KOPT-K1 (cell line): ENCODE data around the gene KDM2A.
A peak's percentile ranks its signal among the peaks of the same experiment; 100 is the strongest.

Experiments used
- H3K27ac ChIP-seq: fragments of 200-600 bp; sonication (generic); 2 replicates; pipeline ENCODE4 v1.5.1; 2016; ENCODE audit warnings: antibody characterized with exemption, mild to moderate bottlenecking, low read depth, low read length; ENCODE audit not compliant: poor library complexity, severe bottlenecking
- H3K36me3 ChIP-seq: fragments of 200-600 bp; sonication (generic); 2 replicates; pipeline ENCODE4 v1.5.1; 2017; ENCODE audit warnings: antibody characterized with exemption, mild to moderate bottlenecking, low read length, moderate library complexity; ENCODE audit not compliant: insufficient read depth
- H3K9me3 ChIP-seq: fragments of 200-600 bp; sonication (generic); 2 replicates; pipeline ENCODE4 v1.5.1; 2017; ENCODE audit warnings: antibody characterized with exemption, low read length, mild to moderate bottlenecking; ENCODE audit not compliant: insufficient read depth, poor library complexity, severe bottlenecking

KDM2A gene

DNA sequence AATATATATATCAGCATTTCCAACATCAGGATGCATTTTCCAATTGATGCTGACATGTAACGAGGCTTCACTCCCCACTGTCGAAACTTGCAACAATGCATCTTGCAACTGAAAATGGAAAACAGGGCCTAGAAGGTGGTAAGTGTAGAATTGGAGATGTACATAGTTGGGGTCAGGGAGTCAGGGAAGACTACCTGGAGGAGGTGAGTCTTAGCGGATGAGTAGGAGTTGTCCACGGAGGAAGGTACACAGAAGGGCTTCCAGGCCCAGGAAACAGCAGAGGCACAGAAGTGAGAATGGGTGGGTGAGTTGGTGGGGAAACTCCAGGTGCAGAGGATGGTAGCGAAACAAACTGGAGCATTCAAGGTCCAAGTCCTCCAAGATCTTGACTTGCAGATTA lies 145.2 kb downstream of the KDM2A start:
- Histone ChIP-seq H3K27ac (peak overlapping the region; percentile 75), H3K36me3 (peaks cover 22% of the 10 kb centered on the region), H3K9me3 (no peaks in the 10 kb centered on the region)

DNA sequence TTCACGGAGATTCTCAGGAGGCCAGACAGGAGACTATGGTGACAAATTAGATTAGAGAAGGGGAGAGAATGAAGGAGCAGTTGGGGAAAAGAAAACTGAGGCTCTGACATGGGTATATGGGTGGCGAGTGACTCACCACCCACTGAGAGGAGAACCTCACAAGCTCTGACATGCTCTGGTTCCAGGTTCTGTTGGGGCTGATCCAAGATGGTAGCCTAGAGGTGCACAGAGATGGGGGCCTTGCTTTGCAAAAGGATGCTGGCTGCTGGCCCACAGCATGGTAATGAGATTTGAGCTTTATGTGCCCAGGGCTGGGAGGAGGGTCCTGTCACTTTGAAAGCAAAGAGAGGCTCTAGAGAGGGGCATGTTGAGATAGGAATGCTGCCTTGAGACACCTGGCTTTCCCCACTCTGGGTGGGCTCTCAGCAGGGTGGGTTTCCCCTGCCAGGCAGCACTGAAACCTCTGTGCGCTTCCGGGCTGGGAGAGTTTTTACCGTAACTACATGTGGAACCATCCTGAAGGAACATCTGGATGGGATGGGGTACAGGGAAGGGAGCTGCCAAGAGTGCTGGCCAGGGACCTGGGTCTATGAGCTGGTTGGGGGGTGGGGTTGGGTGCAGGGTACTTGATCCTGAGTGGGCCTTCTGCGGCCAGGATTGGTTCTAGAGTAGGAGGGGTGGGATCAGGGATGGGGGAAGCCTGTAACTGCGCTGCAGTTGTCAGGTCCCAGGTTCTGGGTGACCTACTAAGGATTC lies 146.0 kb downstream of the KDM2A start:
- Histone ChIP-seq H3K27ac (no peak overlapping the region), H3K9me3 (no peaks in the 10 kb centered on the region), H3K36me3 (peaks cover 30% of the 10 kb centered on the region)

DNA sequence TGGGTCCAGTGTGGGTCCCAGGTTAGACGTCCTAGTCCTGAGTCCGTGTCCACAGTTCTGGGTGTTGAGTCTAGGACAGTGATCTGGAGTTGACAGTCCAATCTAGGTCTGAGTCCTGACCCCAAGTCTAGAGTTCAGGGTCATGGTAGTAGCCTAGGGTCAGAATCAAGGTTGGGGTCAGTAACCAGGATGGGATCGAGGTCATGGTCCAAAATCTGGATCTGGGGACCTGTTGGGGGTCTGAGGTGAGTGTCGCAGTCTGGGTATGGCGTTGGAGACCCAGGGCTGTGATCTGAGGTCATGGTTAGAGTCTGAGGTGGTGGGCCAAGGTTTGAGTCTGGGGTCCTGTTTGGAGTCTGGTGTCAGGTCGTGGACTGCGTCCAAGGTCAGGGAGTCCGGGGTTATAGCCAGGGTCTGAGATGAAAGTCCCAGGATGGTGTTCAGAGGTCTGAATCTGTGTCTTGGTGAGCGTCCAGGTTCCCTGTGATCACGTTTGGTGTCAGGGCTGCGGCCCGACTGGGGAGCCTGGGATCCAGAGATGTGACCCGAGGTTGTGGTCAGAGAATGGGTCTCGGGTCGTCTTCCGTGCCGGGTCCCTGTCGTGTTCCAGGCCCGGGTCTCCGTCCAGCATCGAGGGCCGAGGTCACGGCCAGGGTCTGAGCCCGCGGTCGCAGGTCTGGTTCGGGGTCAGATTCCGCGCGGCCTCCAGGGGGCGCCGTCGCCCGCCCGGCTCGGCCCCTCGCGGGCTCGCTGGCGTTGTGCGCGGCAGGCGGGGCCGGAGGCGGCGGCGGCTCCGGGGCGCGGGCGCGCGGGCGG lies 146.8 kb downstream of the KDM2A start:
- peak overlapping the region; percentile 49 for H3K27ac ChIP-seq
- no peaks in the 10 kb centered on the region for H3K9me3 ChIP-seq
- H3K36me3 ChIP-seq = peaks cover 31% of the 10 kb centered on the region

DNA sequence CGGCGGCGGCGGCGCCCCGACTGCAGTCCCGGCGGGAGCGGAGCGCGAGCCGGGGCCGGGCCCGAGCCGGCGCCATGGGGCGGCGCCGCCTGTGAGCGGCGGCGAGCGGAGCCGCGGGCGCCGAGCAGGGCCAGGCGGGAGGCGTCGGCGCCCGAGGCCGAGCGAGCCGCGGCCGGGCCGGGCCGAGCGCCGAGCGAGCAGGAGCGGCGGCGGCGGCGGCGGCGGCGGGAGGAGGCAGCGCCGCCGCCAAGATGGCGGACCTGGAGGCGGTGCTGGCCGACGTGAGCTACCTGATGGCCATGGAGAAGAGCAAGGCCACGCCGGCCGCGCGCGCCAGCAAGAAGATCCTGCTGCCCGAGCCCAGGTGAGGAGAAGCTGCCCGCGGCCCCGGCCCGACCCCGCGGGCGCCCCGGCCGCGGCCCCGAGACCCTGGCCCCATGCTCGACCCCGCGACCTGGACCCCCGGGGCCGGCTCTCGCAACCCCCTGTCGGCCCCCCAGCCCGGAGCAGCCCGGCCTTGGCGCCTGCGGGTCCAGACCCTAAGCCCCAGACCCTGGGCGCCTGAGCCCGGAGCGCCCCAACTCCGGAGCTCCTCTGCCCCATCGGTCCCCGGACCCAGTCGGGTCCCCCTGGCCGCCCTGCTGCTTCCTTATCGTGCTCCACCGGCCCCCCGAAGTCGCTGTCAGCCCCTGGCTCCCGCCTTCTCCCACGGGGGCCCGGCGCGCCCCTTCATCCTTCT lies 147.6 kb downstream of the KDM2A start, which contains the start of gene GRK2:
Gene GRK2, plus strand, starts transcription at position 25 of the 739 bp plus-strand sequence. Its CDS starts 227 bp downstream, at position 252.
- H3K36me3 ChIP-seq = peaks cover 31% of the 10 kb centered on the region
- no peaks in the 10 kb centered on the region for H3K9me3 ChIP-seq
- H3K27ac ChIP-seq = peak within 1 kb of the TSS; percentile 100

DNA sequence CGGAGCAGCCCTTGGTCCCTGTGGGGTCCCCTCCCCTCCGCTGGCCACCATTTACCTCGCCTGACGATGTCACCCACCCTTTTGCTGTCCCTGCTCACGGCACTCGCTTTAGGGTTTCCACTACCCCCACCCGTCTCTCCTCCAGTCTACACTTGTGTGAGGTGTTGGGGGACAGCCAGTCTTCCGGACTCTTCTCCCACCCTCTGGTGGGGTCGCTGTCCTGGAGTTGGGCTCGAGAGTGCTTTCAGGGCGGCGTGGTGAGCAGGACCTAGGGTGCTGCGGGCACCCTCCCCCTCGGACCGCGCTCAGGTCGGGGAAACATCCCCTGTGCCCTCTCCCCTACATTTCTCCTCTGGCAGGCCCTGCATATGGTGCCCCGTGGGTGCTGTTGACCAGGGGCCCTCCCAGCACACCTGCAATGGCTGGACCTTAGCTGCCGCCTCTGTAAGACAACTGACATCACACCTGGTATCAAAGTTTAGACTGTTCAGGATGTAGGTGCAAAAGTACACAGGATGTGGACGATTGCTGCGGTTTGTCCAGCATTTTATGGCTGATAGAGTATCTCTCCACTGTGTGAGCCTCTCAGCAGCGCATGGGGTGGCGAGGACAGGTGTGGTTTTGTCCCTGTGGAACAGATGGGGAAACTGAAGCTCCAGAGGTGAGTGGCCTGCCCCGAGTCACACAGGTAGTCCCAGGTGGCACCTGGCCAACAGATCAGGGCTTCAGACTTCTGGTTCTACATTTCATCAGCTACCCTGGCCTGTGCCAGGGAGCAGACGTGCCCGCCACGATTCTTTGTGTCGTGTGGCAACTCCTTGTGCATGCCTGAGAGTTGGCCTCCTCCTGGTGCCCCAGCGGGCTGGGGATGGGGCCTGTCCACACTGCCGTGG lies 148.4 kb downstream of the KDM2A start:
- H3K9me3 ChIP-seq = no peaks in the 10 kb centered on the region
- H3K36me3 ChIP-seq = peaks cover 39% of the 10 kb centered on the region
- peak overlapping the region; percentile 100 for H3K27ac ChIP-seq

DNA sequence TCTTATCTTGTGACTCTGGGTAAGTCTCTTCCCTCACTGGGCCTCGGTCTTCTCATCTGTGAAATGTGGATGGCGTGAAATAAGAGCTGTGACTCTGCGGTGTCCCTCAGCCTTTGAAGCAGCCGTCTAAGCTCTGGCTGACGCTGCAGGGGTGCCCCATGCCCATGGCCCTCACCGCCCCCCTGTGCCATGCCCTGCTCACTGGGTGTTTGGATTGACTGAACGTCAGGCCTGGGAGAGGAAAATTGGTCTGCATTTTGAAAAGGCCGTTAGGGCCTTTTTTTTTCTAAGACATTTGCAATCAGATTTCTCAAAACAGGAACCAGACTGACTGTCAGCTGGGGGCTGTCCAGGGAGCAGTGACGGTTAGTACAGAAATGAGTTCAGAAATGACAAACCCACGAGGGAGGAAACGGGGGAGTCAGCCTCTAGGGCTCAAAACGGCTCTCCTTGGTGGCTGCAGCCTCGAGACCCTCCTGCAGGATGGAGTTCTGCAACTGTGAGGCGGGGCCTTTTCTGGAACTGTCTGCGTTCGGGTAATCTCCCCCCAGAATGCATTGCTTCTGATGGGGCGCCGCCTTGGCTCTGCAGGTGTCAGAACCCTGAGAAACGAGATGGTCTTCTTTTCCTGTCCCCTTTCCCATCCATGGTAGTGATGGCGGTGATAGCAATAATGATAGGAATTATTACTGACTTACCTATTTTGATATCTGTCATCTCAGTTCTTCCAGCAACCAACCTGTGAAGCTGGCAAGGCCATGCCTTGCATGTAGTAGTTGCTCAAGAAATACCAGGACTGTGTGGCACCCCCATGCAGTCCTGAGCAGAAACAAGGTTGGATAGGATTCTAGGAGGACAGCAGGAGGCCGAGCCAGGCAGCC lies 149.3 kb downstream of the KDM2A start:
- no peaks in the 10 kb centered on the region for H3K9me3 ChIP-seq
- H3K27ac ChIP-seq = peak overlapping the region; percentile 100
- peaks cover 47% of the 10 kb centered on the region for H3K36me3 ChIP-seq

DNA sequence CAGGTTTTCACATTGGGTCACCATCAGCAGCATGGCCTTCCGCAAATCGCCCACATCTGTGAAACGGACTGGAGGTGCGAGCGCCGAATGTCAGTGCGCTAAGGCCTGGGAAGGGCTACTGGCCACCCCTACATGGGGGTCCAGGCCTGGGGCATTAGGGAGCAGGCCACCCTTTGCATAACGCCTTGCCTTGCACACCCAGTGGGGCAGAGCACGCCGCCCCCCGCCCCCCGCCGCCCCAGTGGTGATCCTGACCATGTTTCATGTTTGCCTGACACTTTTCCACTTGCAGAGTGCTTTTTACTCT lies 149.9 kb downstream of the KDM2A start:
- Histone ChIP-seq H3K36me3 (peaks cover 52% of the 10 kb centered on the region), H3K9me3 (no peaks in the 10 kb centered on the region), H3K27ac (peak overlapping the region; percentile 100)

DNA sequence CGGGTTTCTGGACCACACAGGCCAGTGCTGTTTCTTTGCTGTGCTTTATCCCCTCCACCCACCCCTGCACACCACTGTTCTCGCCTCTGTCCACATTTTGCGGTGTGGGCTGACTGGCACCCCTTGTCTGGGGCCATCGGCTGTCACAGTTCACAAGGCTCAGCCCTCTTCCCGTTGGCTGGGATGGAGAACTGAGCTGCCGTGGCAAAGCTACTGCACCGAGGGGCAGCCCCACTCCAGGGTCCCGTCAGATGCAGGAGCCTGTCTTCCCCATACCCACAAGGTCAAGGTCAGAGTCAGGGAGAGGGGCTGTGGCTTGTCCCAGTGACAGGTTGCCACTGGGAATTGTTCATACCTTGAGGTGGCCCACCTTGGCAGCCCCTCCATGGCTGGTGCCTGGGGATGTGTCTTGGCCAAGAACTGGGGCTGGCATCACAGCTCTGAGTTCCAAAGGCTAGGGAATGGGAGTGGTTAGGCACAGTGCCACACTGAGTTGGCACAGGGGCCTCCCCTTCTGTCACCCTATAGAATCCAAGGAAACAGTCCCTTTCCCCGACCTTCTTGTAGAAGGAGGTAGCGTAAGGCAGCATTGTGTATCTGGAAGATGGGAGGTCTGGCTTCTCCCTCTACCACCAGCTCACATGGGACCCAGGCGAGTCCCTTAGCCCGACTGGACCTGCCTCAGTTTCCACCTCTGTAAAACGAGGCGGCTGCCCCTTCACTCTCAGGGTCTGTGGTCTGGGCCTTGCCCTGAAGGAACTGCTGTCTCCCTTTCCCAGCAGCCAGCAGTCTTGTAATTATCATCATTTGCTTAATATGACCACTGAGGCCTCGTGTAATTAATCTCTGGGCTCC lies 150.6 kb downstream of the KDM2A start:
- no peaks in the 10 kb centered on the region for H3K9me3 ChIP-seq
- peak overlapping the region; percentile 100 for H3K27ac ChIP-seq
- H3K36me3 ChIP-seq = peaks cover 55% of the 10 kb centered on the region

DNA sequence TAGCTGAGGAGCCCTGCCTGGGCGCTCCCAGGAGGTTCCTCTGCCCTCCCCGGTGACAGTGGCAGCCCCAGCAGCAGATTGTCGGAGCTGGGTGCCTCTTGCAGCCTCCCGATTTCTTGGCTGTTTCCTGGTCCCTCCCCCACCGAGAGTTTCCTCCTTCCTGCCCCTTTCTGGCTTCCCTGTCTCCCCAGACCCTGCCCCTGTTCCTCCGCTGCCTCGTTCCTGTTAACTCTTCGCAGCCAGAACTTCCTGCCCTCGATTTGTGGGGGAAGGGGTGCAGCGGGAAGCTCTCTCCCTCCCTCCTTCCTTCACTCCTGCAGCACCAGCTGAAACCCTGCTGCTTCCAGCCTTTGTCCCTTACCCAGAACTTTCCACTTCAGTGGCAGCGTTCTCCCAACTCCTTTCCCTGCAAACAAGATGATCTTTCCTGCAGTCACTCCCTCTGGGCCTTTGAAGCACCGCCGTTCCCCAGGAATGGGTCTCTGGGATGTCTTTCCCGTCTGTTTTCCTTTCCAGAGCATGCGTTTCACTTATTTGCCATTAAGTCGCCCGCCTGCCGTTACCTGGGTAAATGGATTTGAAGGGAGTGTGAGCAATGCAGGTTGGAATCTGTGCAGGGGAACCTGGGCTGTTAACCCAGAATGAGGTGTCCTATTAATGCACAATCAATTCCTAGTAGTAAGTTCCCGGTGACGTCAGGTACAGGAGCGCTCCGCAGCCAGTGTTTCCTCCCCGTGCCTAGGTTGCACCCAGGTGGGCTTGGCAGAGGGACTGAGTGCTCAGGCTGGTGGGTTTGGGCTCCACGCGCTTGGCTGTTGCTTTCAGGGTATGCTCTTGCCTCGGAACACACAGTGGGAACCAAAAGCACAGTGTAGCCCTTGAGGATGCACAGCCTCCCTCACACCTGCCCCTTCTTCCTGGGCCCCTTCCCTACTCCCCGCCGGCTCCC lies 151.5 kb downstream of the KDM2A start:
- no peaks in the 10 kb centered on the region for H3K9me3 ChIP-seq
- H3K27ac ChIP-seq = peak overlapping the region; percentile 100
- peaks cover 64% of the 10 kb centered on the region for H3K36me3 ChIP-seq

DNA sequence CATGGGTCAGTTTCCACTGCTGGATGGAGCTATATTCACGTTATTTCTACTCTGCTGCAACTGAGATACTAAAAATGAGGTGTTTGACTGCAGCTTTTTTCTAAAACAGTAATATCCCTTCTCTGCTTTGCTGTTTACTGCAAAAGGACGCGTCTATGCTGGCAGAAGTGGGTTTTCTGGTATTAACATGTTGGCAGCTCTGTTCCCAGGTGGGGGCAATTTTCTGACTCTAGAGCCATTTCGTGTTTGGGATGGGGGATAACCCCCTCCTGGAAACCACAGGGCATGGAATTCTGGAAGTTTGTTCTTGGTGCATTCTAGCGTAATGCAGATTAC lies 152.1 kb downstream of the KDM2A start:
- Histone ChIP-seq H3K9me3 (no peaks in the 10 kb centered on the region), H3K36me3 (peaks cover 71% of the 10 kb centered on the region), H3K27ac (peak overlapping the region; percentile 100)

DNA sequence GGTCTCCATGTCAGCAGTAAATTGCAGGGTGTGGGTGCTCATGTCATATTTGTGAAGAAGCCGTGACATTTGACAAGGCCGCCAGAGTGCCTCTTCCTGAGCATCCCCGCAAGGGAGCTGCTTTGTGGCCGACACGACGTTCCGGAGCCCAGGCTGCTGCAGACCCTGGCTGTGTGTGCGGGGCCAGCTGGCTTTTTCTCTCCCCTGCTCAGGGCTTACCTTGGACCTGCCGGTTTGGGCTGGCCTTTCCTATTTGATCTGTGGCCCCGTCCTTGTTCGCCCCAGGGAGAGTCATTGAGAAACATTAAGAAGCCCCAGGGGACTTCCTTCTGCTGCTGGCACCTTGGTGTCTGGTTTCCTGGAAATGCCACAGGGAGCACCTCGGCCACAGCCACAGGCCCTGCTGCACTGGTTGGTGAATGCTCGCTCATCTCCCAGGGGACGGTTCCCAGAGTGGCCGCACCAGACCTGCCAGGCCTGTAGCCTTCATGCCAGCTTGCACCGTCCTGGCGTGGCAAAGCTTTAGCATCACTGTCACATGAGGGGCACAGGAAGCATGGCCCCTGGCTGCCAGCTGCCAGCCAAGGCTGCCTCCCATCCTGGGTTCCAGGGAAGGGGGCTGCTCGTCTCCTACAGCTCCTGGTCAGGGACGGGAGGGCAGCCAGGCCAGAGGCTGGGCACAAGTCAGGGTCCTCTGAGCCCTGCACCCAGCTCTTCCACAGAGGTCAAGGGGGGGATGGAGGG lies 152.7 kb downstream of the KDM2A start:
- Histone ChIP-seq H3K36me3 (peaks cover 75% of the 10 kb centered on the region), H3K27ac (peak overlapping the region; percentile 100)

More for the DNA sequence above, 152.7 kb downstream of the KDM2A start:
- no peaks in the 10 kb centered on the region for H3K9me3 ChIP-seq
